ENCODE measurements around the gene SGSM1.
"Not testable (repeated sequence)": the region's sequence is repeated elsewhere in the genome, so short reads cannot be mapped to it uniquely, and the experiment has no call there.

DNA sequence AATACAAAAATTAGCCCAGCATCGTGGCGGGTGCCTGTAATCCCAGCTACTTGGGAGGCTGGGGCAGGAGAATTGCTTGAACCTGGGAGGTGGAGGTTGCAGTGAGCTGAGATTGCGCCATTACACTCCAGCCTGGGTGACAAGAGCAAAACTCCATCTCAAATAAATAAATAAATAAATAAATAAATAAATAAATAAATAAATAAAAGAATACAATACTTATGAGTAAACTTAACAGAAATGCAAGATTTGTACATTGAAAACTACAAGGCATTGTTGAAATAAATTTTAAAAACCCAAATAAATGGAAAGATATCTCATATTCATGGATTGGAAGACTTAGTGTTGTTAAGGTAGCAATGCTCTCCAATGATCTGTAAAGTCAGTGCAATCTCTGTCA, 101.1 kb downstream of the SGSM1 start:
- TF ChIP-seq, protein P1, sequence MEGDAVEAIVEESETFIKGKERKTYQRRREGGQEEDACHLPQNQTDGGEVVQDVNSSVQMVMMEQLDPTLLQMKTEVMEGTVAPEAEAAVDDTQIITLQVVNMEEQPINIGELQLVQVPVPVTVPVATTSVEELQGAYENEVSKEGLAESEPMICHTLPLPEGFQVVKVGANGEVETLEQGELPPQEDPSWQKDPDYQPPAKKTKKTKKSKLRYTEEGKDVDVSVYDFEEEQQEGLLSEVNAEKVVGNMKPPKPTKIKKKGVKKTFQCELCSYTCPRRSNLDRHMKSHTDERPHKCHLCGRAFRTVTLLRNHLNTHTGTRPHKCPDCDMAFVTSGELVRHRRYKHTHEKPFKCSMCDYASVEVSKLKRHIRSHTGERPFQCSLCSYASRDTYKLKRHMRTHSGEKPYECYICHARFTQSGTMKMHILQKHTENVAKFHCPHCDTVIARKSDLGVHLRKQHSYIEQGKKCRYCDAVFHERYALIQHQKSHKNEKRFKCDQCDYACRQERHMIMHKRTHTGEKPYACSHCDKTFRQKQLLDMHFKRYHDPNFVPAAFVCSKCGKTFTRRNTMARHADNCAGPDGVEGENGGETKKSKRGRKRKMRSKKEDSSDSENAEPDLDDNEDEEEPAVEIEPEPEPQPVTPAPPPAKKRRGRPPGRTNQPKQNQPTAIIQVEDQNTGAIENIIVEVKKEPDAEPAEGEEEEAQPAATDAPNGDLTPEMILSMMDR (IDR thresholded peaks at IDR 0.05), result not testable (repeated sequence)
- TF ChIP-seq POLR2A (IDR thresholded peaks at IDR 0.05), result not testable (repeated sequence)

Data from right lobe of liver (tissue), 4 donors.